Keratinocyte (primary cell): ENCODE measurements around the gene ZSCAN9. TPM values are rescaled to one million over a fixed set of nuclear protein-coding genes. Genes with fewer than 3 reads are reported as not detected.

Experiments used
- DNase-seq: peaks from one replicate; pipeline ENCODE4 v3.0.0-alpha.2; 2011; ENCODE audit warnings: low read depth, missing footprints, low spot score
- FAIRE-seq: peaks from 2 replicates; lab custom pipeline; 2011; peaks lifted over from hg19 to GRCh38; lab: Jason Lieb, UNC
- H2AFZ ChIP-seq: 2 replicates; pipeline ENCODE4 v1.6.0; 2012; ENCODE audit warnings: low read length, control low read depth, inconsistent platforms; ENCODE audit not compliant: control insufficient read depth
- H3K27ac ChIP-seq: 2 replicates; pipeline ENCODE4 v1.5.1; 2011; ENCODE audit warnings: low read length; ENCODE audit not compliant: control insufficient read depth, insufficient read depth
- H3K27me3 ChIP-seq: 3 replicates; pipeline ENCODE4 v1.6.0; 2011; ENCODE audit warnings: low read length; ENCODE audit not compliant: control insufficient read depth, insufficient read depth; ENCODE audit errors: extremely low read depth
- H3K36me3 ChIP-seq, 2 experiments: 2 replicates in 1 of 2; 3 replicates in 1 of 2; pipeline ENCODE4 v1.5.1; 2011; ENCODE audit warnings: low read length in 2 of 2, mild to moderate bottlenecking in 1 of 2; ENCODE audit not compliant: control insufficient read depth in 2 of 2, insufficient read depth in 2 of 2; ENCODE audit errors: extremely low read depth in 1 of 2
- H3K4me1 ChIP-seq: 3 replicates; pipeline ENCODE4 v1.5.1; 2011; ENCODE audit warnings: low read length; ENCODE audit not compliant: control insufficient read depth, insufficient read depth; ENCODE audit errors: extremely low read depth
- H3K4me2 ChIP-seq: 3 replicates; pipeline ENCODE4 v1.6.0; 2011; ENCODE audit warnings: low read depth, low read length; ENCODE audit not compliant: control insufficient read depth, insufficient read depth; ENCODE audit errors: extremely low read depth
- H3K4me3 ChIP-seq, 3 experiments: fragments of 200-600 bp in 1 of 3; sonication (generic) in 1 of 3; 2 replicates in 2 of 3; 3 replicates in 1 of 3; pipeline ENCODE4 v1.5.1; 2011 to 2016; ENCODE audit warnings: low read length in 3 of 3, mild to moderate bottlenecking in 3 of 3, control low read depth in 2 of 3, inconsistent platforms in 1 of 3, low read depth in 1 of 3, mixed read lengths in 1 of 3, mixed run types in 1 of 3, moderate library complexity in 1 of 3; ENCODE audit not compliant: control insufficient read depth in 2 of 3, insufficient read depth in 2 of 3; ENCODE audit errors: extremely low read depth in 1 of 3
- H3K79me2 ChIP-seq: 2 replicates; pipeline ENCODE4 v1.6.0; 2012; ENCODE audit warnings: low read length; ENCODE audit not compliant: control insufficient read depth, insufficient read depth
- H3K9ac ChIP-seq: 3 replicates; pipeline ENCODE4 v1.6.0; 2011; ENCODE audit warnings: low read length; ENCODE audit not compliant: control insufficient read depth, insufficient read depth; ENCODE audit errors: extremely low read depth
- H3K9me1 ChIP-seq: 3 replicates; pipeline ENCODE4 v1.6.0; 2011; ENCODE audit warnings: low read length; ENCODE audit not compliant: control insufficient read depth, insufficient read depth; ENCODE audit errors: extremely low read depth
- H3K9me3 ChIP-seq: 2 replicates; pipeline ENCODE4 v1.5.1; 2012; ENCODE audit warnings: low read depth, low read length; ENCODE audit not compliant: control insufficient read depth
- H4K20me1 ChIP-seq: 3 replicates; pipeline ENCODE4 v1.6.0; 2011; ENCODE audit warnings: low read length; ENCODE audit not compliant: control insufficient read depth, insufficient read depth; ENCODE audit errors: extremely low read depth
- CTCF ChIP-seq, 3 experiments: IDR thresholded peaks in 1 of 3; conservative IDR thresholded peaks in 1 of 3; optimal IDR thresholded peaks in 1 of 3; 2 replicates in 2 of 3; 3 replicates in 1 of 3; pipeline versions ENCODE3 to v1.5.1; 2011; ENCODE audit warnings: low read length in 3 of 3, mild to moderate bottlenecking in 3 of 3, moderate library complexity in 2 of 3, control low read depth in 1 of 3, inconsistent platforms in 1 of 3; ENCODE audit not compliant: insufficient read depth in 2 of 3; ENCODE audit errors: extremely low read depth in 1 of 3
- EZH2 ChIP-seq: IDR thresholded peaks from one replicate; pipeline ENCODE4 v1.6.1; 2012; ENCODE audit warnings: inconsistent platforms, mild to moderate bottlenecking, low read length, moderate library complexity
- dilution Hi-C: fragments of 300-500 bp; cut with MboI; formaldehyde crosslinking; loops from one replicate; pipeline ENCODE4 v1.7.0; 2020; ENCODE audit warnings: low sequenced_read_pairs; ENCODE audit not compliant: extremely low pct_ligation_motif_present
- polyA plus RNA-seq, 5 experiments: library from polyadenylated mRNA; depleted of rRNA in 3 of 5; stranded (reverse) in 3 of 5; stranded (forward) in 1 of 5; unstranded in 1 of 5; fragments of >200 nt; gene quantifications; 1 replicate in 1 of 5; 2 replicates in 3 of 5; 3 replicates in 1 of 5; pipeline versions ENCODE4 v1.2.1 to v1.2.3, GENCODE V29; 2011 to 2012; ENCODE audit warnings: missing spikeins in 2 of 5, low read depth in 1 of 5, low replicate concordance in 1 of 5

ZSCAN9 gene
- polyA plus RNA-seq, 1 donor (not counting 4 experiments of a cell fraction or from before 2014, with no cell fraction given): 12.0 TPM

- Histone ChIP-seq H4K20me1 (no peaks in the 10 kb centered on the region), H3K4me3 (no peak overlapping the region), H3K9ac (no peak overlapping the region), H3K27ac (no peak overlapping the region), H3K4me1 (peaks cover under 1% of the 10 kb centered on the region), H3K9me3 (no peaks in the 10 kb centered on the region), H3K36me3 (peaks cover 9% of the 10 kb centered on the region in 2 experiments), H2AFZ (no peak overlapping the region), H3K27me3 (no peaks in the 10 kb centered on the region), H3K79me2 (peaks cover 2% of the 10 kb centered on the region), H3K9me1 (no peaks in the 10 kb centered on the region), H3K4me2 (no peak overlapping the region)
- FAIRE-seq: peak; percentile 17
- dilution Hi-C loops: no loop called here
- no peak for DNase-seq
- TF ChIP-seq EZH2: no peak
- TF ChIP-seq CTCF (optimal IDR thresholded peaks at IDR 0.05 in 1 of 3, IDR thresholded peaks at IDR 0.05 in 1 of 3, conservative IDR thresholded peaks at IDR 0.05 in 1 of 3; ENCODE audit: extremely low read depth in 1 of 3, insufficient read depth in 2 of 3, low read length in 3 of 3): no peak
Observed at GRCh38 chr6:28245206-28245941, 20.3 kb downstream of the ZSCAN9 start.

DNA sequence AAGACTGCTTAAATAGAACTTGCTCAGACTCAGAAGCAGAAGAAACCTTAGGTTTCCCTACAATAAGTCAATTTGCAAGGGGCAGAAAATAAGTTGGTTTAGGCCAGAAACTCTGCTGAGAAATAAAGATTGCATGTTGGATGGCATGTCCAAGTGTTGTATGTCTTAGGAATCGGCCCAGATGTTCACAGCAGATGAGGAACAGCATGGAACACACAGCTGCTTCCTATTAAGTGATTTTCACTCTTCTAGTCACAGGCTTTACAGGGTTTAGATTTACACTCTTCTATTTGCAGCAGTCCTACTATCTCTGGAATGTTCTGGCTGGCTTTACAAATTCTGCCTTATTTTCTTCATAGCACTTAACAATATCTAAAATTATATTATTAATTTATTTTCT lies 23.8 kb downstream of the ZSCAN9 start:
- Histone ChIP-seq H3K9me3 (no peaks in the 10 kb centered on the region), H3K9me1 (no peaks in the 10 kb centered on the region), H4K20me1 (no peaks in the 10 kb centered on the region), H3K4me1 (peaks cover 11% of the 10 kb centered on the region), H2AFZ (no peak overlapping the region), H3K79me2 (peaks cover 14% of the 10 kb centered on the region), H3K36me3 (peaks cover 9% of the 10 kb centered on the region in 2 experiments), H3K27me3 (no peaks in the 10 kb centered on the region), H3K27ac (no peak overlapping the region), H3K4me3 (no peak overlapping the region), H3K4me2 (no peak overlapping the region), H3K9ac (no peak overlapping the region)
- FAIRE-seq (no peak), DNase-seq (no peak)
- TF ChIP-seq EZH2 (no peak), CTCF (optimal IDR thresholded peaks at IDR 0.05 in 1 of 3, IDR thresholded peaks at IDR 0.05 in 1 of 3, conservative IDR thresholded peaks at IDR 0.05 in 1 of 3; ENCODE audit: extremely low read depth in 1 of 3, insufficient read depth in 2 of 3, low read length in 3 of 3) (no peak)
- dilution Hi-C loops: no loop called here
